Omental fat pad (tissue), 4 donors: ENCODE results near the gene ATP5F1E. TPM values are rescaled to one million over a fixed set of nuclear protein-coding genes. Genes with fewer than 3 reads are reported as not detected.

Experiments
- ATAC-seq: fragments of 150-250 bp; one replicate; pipeline ENCODE4 v1.9.1; 2016; ENCODE audit warnings: mild to moderate bottlenecking, moderate library complexity; ENCODE audit not compliant: low FRiP score
- DNase-seq: peaks from one replicate; pipeline ENCODE4 v3.0.0-alpha.2; 2019; ENCODE audit warnings: low spot score
- total RNA-seq, 4 donors: library from RNA; depleted of rRNA; stranded (reverse); fragments of >200 nt; gene quantifications; one replicate each; pipeline ENCODE4 v1.1.0, GENCODE V29; 2016
- TF ChIP-seq, protein P1 (sequence below), 3 donors: fragments of 450-650 bp; IDR thresholded peaks; one replicate each; pipeline ENCODE4 v1.5.1; 2016 to 2017; ENCODE audit warnings: antibody characterized with exemption in 3 of 3, mild to moderate bottlenecking in 3 of 3, moderate library complexity in 2 of 3

Gene ATP5F1E
- total RNA-seq, 4 donors from 2014 or later: 33.4 to 46.4 (median 37.5) TPM

- TF ChIP-seq, protein P1, sequence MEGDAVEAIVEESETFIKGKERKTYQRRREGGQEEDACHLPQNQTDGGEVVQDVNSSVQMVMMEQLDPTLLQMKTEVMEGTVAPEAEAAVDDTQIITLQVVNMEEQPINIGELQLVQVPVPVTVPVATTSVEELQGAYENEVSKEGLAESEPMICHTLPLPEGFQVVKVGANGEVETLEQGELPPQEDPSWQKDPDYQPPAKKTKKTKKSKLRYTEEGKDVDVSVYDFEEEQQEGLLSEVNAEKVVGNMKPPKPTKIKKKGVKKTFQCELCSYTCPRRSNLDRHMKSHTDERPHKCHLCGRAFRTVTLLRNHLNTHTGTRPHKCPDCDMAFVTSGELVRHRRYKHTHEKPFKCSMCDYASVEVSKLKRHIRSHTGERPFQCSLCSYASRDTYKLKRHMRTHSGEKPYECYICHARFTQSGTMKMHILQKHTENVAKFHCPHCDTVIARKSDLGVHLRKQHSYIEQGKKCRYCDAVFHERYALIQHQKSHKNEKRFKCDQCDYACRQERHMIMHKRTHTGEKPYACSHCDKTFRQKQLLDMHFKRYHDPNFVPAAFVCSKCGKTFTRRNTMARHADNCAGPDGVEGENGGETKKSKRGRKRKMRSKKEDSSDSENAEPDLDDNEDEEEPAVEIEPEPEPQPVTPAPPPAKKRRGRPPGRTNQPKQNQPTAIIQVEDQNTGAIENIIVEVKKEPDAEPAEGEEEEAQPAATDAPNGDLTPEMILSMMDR (IDR thresholded peaks at IDR 0.05): no peak
- ATAC-seq (no peak), DNase-seq (no peak)
Observed at GRCh38 chr20:59001449-59002171, 30.5 kb downstream of the ATP5F1E start.

GRCh38 chr20:59001068-59001448, 31.1 kb downstream of the ATP5F1E start:
- DNase-seq (no peak), ATAC-seq (no peak)
- TF ChIP-seq, protein P1 (IDR thresholded peaks at IDR 0.05): no peak

DNA sequence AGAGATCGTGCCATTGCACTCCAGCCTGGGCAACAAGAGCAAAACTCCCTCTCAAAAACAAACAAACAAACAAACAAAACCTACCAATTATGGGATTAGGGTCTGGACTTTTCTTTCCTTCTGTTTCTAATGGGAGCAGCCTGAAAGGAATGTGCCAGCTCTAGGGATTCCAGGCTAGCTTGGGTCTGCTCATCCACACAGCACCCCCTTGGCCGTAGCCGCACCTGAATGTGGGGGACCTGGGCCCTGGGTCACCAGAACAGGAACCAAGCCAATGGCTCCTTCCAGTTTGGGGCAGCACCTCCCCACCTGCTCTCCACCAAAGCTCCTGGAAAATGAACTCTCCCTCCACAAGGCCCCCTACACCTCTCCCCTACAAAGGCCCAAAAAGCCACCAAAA, 31.8 kb downstream of the ATP5F1E start:
- TF ChIP-seq, protein P1 (IDR thresholded peaks at IDR 0.05): no peak
- DNase-seq (no peak), ATAC-seq (no peak)

- DNase-seq (no peak), ATAC-seq (no peak)
- TF ChIP-seq, protein P1 (IDR thresholded peaks at IDR 0.05): no peak
Observed at GRCh38 chr20:58998656-58999055, 33.5 kb downstream of the ATP5F1E start.

GRCh38 chr20:58997141-58997770, 34.9 kb downstream of the ATP5F1E start:
- DNase-seq: no peak

GRCh38 chr20:58996226-58996611, 35.9 kb downstream of the ATP5F1E start:
- TF ChIP-seq, protein P1 (IDR thresholded peaks at IDR 0.05): no peak
- DNase-seq (no peak), ATAC-seq (no peak)

More at GRCh38 chr20:58997141-58997770, 34.9 kb downstream of the ATP5F1E start:
- no peak for ATAC-seq
- TF ChIP-seq, protein P1 (IDR thresholded peaks at IDR 0.05): no peak
